Stomach (tissue), 9 donors: ENCODE measurements around the gene CAV1. TPM values are rescaled to one million over a fixed set of nuclear protein-coding genes. Genes with fewer than 3 reads are reported as not detected.

ENCODE experiments used
- DNase-seq, 2 donors: peaks; one replicate each; pipeline versions ENCODE4 v3.0.0 to v3.0.0-alpha.2; 2013 to 2019
- H3K27ac ChIP-seq, 5 donors: fragments of 200-600 bp in 4 of 5; sonication (generic) in 4 of 5; one replicate each; pipeline ENCODE4 v1.5.1; 2013 to 2019; ENCODE audit warnings: mild to moderate bottlenecking in 1 of 5, moderate library complexity in 1 of 5
- H3K27me3 ChIP-seq, 3 donors: fragments of 200-600 bp; sonication (generic); one replicate each; pipeline ENCODE4 v1.5.1; 2017 to 2019; ENCODE audit warnings: mixed run types in 1 of 3
- H3K36me3 ChIP-seq, 4 donors: fragments of 200-600 bp; sonication (generic); 1 replicate in 3 of 4; 2 replicates in 1 of 4; pipeline ENCODE4 v1.5.1; 2016 to 2019
- H3K4me1 ChIP-seq, 4 donors: fragments of 200-600 bp; sonication (generic); one replicate each; pipeline ENCODE4 v1.5.1; 2016 to 2019
- H3K4me3 ChIP-seq, 4 donors: fragments of 200-600 bp; sonication (generic) in 3 of 4; one replicate each; pipeline ENCODE4 v1.5.1; 2016 to 2019; ENCODE audit warnings: mild to moderate bottlenecking in 1 of 4
- H3K9me3 ChIP-seq, 4 donors: fragments of 200-600 bp; sonication (generic); one replicate each; pipeline ENCODE4 v1.5.1; 2016 to 2019
- EP300 ChIP-seq: sonication (generic); formaldehyde crosslinking; IDR thresholded peaks from one replicate; pipeline ENCODE4 v1.6.1; 2017; ENCODE audit warnings: antibody characterized with exemption
- POLR2A ChIP-seq, 4 donors: fragments of 450-650 bp; IDR thresholded peaks; one replicate each; pipeline ENCODE4 v1.6.1; 2016; ENCODE audit warnings: antibody characterized with exemption in 4 of 4, control low read depth in 2 of 4, mild to moderate bottlenecking in 1 of 4, moderate library complexity in 1 of 4
- POLR2AphosphoS5 ChIP-seq, 3 donors: sonication (generic); formaldehyde crosslinking; IDR thresholded peaks; one replicate each; pipeline ENCODE4 v1.6.1; 2016; ENCODE audit warnings: antibody characterized with exemption in 3 of 3
- WGBS, 5 donors: extraction: QIAGEN DNeasy Blood & Tissue Kit in 3 of 5; methylation state at CpG; one replicate each; pipeline versions ENCODE4 v1.1.5 to v1.1.7; 2013 to 2018; 5-methylcytosine and 5-hydroxymethylcytosine counted together
- intact Hi-C: fragments of 100-400 bp; cut with DNase I; formaldehyde crosslinking; loops from one replicate; pipeline ENCODE4 v1.15.1; 2023; ENCODE audit warnings: low total_unique reads
- polyA plus RNA-seq, 3 donors: library from polyadenylated mRNA; stranded (reverse); fragments of 200-250 nt; gene quantifications; one replicate each; pipeline ENCODE4 v1.2.3, GENCODE V29; 2013
- total RNA-seq, 5 donors: library from RNA; depleted of rRNA; stranded (reverse); fragments of >200 nt; gene quantifications; one replicate each; pipeline versions ENCODE4 v1.1.0 to v1.2.3, GENCODE V29; 2014 to 2016
- TF ChIP-seq, protein P1 (sequence below), 7 experiments: fragments of 450-650 bp in 4 of 7; fragments of 200-600 bp in 3 of 7; sonication (generic) in 3 of 7; IDR thresholded peaks; one replicate each; pipeline ENCODE4 v1.5.1; 2016 to 2019; ENCODE audit warnings: antibody characterized with exemption in 7 of 7, control low read depth in 2 of 7, mild to moderate bottlenecking in 1 of 7
- donor health status: healthy with polysubstance abuse.
- donor health status: Bipolar disorder and iron deficiency.
- donor health status: healthy.

The CAV1 gene
- total and polyA plus RNA-seq, 8 donors: 18.5 to 719 (median 86.7) TPM

DNA sequence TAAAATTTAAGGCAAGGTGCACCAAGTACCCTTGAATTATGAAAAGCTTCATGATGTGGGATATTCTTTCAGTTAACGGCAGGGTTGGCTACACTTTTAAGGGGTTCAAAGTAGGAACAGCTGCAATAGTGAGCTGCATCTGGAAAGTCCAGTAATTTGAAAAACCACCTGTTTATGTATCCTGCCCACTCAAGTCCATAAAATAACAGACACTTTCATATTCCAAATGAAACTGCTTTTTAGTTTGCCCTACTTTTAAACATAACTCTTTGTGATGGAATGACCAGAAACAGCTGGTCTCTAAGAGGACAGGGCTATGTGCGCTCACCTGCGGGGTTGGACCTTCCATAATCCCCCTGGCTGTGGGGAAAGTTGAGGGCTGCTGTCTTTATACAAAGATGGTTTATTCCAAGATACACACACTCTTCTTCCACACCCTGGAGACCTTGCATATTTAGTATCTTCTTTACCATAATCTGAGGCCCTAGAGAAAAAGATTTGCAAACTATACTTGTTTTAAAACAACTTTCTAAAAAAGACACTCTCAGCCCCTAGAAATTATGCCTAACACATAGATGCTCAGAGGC is 7.4 kb downstream of the CAV1 start:
- TF ChIP-seq POLR2A (IDR thresholded peaks at IDR 0.05): no peak
- TF ChIP-seq EP300: no peak
- no peak for TF ChIP-seq POLR2AphosphoS5 (IDR thresholded peaks at IDR 0.05)
- TF ChIP-seq, protein P1, sequence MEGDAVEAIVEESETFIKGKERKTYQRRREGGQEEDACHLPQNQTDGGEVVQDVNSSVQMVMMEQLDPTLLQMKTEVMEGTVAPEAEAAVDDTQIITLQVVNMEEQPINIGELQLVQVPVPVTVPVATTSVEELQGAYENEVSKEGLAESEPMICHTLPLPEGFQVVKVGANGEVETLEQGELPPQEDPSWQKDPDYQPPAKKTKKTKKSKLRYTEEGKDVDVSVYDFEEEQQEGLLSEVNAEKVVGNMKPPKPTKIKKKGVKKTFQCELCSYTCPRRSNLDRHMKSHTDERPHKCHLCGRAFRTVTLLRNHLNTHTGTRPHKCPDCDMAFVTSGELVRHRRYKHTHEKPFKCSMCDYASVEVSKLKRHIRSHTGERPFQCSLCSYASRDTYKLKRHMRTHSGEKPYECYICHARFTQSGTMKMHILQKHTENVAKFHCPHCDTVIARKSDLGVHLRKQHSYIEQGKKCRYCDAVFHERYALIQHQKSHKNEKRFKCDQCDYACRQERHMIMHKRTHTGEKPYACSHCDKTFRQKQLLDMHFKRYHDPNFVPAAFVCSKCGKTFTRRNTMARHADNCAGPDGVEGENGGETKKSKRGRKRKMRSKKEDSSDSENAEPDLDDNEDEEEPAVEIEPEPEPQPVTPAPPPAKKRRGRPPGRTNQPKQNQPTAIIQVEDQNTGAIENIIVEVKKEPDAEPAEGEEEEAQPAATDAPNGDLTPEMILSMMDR (IDR thresholded peaks at IDR 0.05): no peak
- peaks cover 0 to 53% (median 10%) of the 10 kb centered on the region in 4 donors for H3K4me1 ChIP-seq
- peaks cover 0 to 4% (median 0%) of the 10 kb centered on the region in 4 donors for H3K36me3 ChIP-seq
- H3K4me3 ChIP-seq: peak overlapping the region in 2 of 4 donors; percentile 8 to 72
- 71 to 91% (median 83%) methylated on average over 3 of the region's 3 CpGs for WGBS, 5 donors
- H3K27me3 ChIP-seq: no peaks in the 10 kb centered on the region
- no peak for DNase-seq
- no peaks in the 10 kb centered on the region for H3K9me3 ChIP-seq
- H3K27ac ChIP-seq: peak overlapping the region in 2 of 5 donors; percentile 7 to 36
- intact Hi-C loops: no loop called here

DNA sequence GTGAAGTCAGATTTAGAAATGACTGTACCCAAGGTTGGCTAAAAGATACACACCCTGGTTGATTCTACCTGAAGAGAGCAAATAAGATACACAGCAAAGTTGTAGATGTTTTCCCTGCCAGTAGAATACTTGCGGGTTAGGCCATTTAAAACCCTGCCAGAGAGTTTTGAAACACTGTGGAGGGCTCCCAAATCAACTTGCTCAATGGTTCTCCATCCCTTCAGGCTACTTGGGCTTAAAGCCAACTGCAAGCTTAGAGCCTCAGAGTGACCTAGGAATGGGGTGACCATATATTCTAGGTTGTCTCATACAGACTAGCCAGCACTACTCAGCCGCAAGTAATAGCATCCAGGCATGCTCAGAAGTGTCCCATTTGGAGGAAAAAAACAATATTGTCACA is 10.0 kb downstream of the CAV1 start:
- H3K27ac ChIP-seq: peak overlapping the region in 2 of 5 donors; percentile 27 to 58
- H3K4me3 ChIP-seq: no peak overlapping the region
- no peak for DNase-seq
- TF ChIP-seq POLR2A (IDR thresholded peaks at IDR 0.05) (no peak), POLR2AphosphoS5 (IDR thresholded peaks at IDR 0.05) (peak in 1 of 3 donors; percentile 2)
- intact Hi-C loops: no loop called here
- peaks cover 0 to 50% (median 13%) of the 10 kb centered on the region in 4 donors for H3K4me1 ChIP-seq
- 75 to 95% (median 89%) methylated on average over 2 of the region's 2 CpGs for WGBS, 5 donors
- no peaks in the 10 kb centered on the region for H3K27me3 ChIP-seq
- H3K9me3 ChIP-seq: no peaks in the 10 kb centered on the region
- peaks cover 0 to 14% (median 5%) of the 10 kb centered on the region in 4 donors for H3K36me3 ChIP-seq

DNA sequence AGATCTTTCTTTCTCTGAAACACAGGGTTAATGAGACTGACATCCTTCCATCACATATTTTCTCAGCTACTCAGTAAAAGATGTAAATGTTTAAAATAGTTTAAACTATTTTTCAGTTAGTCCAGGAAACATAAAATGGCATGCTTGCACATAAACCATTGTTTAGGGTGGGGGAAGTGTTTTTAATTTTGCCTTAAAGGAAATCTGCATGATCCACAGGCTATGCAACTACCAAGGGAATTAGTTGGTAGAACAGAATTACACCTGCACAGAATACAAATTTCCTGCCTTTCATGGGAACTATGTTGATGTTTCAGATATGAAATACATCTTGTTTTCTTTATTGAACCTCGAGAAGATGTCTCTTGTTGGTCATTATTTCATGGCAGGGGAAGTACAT is 10.6 kb downstream of the CAV1 start:
- TF ChIP-seq, protein P1 (IDR thresholded peaks at IDR 0.05): no peak
- no peak for TF ChIP-seq EP300
- no peak for TF ChIP-seq POLR2AphosphoS5 (IDR thresholded peaks at IDR 0.05)
- no peak for TF ChIP-seq POLR2A (IDR thresholded peaks at IDR 0.05)
- Histone ChIP-seq H3K4me1 (peaks cover 0 to 46% (median 13%) of the 10 kb centered on the region in 4 donors), H3K36me3 (peaks cover 0 to 14% (median 5%) of the 10 kb centered on the region in 4 donors), H3K9me3 (no peaks in the 10 kb centered on the region), H3K4me3 (no peak overlapping the region), H3K27ac (peak overlapping the region in 2 of 5 donors; percentile 27 to 58), H3K27me3 (no peaks in the 10 kb centered on the region)
- intact Hi-C loops: no loop called here
- DNase-seq: no peak
- 74 to 89% (median 77%) methylated on average over 1 of the region's 1 CpG for WGBS, 5 donors

DNA sequence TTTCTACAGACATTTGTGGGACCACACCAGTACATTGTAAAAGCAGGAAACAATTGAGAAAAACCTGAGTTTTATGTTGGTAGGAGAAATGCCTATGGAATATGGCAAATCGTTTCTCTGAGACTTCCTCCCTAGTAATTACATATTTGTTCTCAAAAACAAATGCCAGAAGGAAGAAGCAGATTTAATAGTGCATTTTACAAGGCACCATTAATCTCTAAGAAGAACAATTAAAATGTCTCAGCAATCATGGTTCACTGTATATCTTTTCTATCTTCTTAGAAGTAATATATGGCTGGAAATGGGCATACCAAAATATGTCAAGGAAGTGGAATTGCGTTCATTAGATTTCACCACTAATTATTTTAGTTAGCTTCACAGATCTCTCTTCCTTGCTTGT is 13.3 kb downstream of the CAV1 start:
- H3K4me3 ChIP-seq: no peak overlapping the region
- DNase-seq: no peak
- intact Hi-C loops: no loop called here
- H3K27me3 ChIP-seq: no peaks in the 10 kb centered on the region
- TF ChIP-seq POLR2AphosphoS5 (IDR thresholded peaks at IDR 0.05) (no peak), EP300 (no peak), POLR2A (IDR thresholded peaks at IDR 0.05) (no peak)
- TF ChIP-seq, protein P1 (IDR thresholded peaks at IDR 0.05): no peak
- H3K9me3 ChIP-seq: no peaks in the 10 kb centered on the region
- 63 to 68% (median 67%) methylated on average over 2 of the region's 2 CpGs for WGBS, 5 donors
- H3K27ac ChIP-seq: peak overlapping the region in 2 of 5 donors; percentile 1 to 79
- H3K4me1 ChIP-seq: peaks cover 0 to 47% (median 13%) of the 10 kb centered on the region in 4 donors
- H3K36me3 ChIP-seq: peaks cover 0 to 14% (median 5%) of the 10 kb centered on the region in 4 donors

DNA sequence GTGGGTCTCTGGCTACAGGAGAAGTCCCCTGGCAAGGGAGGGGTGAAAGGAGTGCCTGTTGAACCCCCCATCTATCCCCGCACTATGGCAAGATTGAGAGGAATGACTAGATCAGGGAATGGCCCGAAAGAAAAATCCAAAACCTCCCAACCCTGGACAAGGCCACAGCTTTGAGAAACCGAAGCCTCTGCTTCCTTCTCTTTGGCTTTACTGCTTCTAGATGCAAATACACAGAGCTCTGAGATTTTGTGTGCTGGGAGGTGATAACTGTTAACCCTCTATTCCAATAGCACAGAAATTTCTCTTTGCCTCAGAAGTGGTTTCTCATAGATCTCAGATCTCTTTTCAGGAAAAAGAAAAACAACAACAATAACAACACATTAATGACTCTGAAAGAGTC is 15.0 kb downstream of the CAV1 start:
- Histone ChIP-seq H3K36me3 (peaks cover 0 to 14% (median 5%) of the 10 kb centered on the region in 4 donors), H3K4me3 (no peak overlapping the region), H3K9me3 (no peaks in the 10 kb centered on the region), H3K27ac (peak overlapping the region in 3 of 5 donors; percentile 36 to 79 (median 62)), H3K27me3 (no peaks in the 10 kb centered on the region), H3K4me1 (peaks cover 0 to 49% (median 12%) of the 10 kb centered on the region in 4 donors)
- WGBS, 5 donors: 63 to 88% (median 85%) methylated on average over 3 of the region's 3 CpGs
- TF ChIP-seq EP300: no peak
- TF ChIP-seq, protein P1 (IDR thresholded peaks at IDR 0.05): no peak
- TF ChIP-seq POLR2AphosphoS5 (IDR thresholded peaks at IDR 0.05): no peak
- TF ChIP-seq POLR2A (IDR thresholded peaks at IDR 0.05): no peak
- DNase-seq: no peak
- intact Hi-C loops: no loop called here
